HG03280 (cell line): ENCODE results near the gene SLC22A23.

ENCODE experiments used
- ATAC-seq: cut with Tn5 transposase; IDR thresholded peaks from one replicate; pipeline ENCODE4 v1.9.1; 2021; ENCODE audit warnings: mild to moderate bottlenecking, moderate library complexity; ENCODE audit not compliant: unreplicated experiment

Gene SLC22A23

GRCh38 chr6:3372912-3373554, 83.8 kb downstream of the SLC22A23 start:
- ATAC-seq = no peak

DNA sequence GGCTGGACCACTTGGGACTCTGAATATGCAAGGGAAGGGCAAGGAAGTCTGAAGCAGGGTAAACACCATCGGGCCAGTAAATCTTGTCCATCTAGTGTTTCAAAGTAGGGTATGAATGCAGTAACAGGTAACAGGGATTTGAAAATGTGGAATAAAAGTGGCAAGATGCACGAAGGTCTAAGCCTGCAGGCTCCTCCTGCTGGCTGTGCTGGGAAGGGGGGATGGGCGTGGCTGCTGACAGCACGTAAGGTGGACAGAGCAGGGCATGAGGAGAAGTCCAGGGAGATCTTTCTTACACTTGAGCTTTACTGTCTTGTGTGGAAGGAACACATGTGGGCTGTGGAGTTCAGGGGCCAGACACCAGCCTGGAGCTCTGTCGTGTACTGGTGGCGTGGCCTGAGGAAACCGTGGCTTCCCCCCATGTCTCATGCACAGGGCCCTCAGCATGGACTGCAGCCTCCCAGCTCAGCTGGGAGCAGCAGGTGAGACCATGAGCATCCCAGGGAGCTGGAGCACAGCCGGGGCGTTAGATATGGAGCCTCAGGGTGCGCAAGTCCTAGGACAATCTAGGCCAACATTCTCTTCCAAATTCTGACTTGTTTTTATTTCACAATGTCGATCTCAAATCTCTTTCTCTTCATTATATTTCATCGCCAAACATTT, 84.5 kb downstream of the SLC22A23 start:
- ATAC-seq = no peak

DNA sequence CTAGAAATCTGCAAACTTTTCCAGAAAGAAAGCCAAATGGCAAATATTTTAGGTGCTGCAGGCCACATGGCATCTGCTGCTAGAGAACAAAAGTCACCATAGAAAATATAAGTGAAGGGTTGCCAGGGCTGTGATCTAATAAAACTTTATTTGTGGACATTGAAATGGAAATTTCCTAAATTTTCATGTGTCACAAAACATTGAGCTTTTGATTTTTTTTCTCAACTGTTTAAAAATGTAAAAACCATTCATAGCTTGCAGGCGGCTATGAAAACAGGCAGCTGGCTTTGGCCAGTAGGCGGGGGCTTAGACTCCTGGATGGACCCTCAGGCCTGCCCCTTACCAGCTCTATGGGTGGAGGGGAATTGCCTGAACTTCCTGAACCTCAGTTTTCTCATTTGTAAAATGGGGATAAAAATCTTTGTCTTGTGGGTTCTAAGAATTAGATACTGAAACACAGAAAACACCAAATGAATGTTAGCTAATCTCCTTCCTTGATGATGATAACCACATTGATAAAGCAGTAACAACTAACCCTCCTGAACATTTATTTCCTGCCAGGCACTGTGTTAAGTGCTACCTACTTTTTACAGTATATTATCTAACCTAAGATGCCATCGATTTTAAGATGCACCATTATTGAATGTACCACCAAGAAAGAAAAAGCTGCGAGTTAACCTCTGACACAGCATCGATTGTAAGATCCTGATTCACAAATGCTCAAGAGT, 85.5 kb downstream of the SLC22A23 start:
- no peak for ATAC-seq

- no peak for ATAC-seq
Observed at GRCh38 chr6:3370361-3371221, 86.3 kb downstream of the SLC22A23 start.

GRCh38 chr6:3369985-3370360, 86.9 kb downstream of the SLC22A23 start:
- ATAC-seq = no peak

- ATAC-seq = no peak
Observed at GRCh38 chr6:3368685-3369084, 88.2 kb downstream of the SLC22A23 start.

- ATAC-seq = no peak
Observed at GRCh38 chr6:3367630-3368029, 89.2 kb downstream of the SLC22A23 start.

GRCh38 chr6:3366596-3367413, 90.0 kb downstream of the SLC22A23 start:
- no peak for ATAC-seq

- ATAC-seq = no peak
Observed at GRCh38 chr6:3364391-3364790, 92.5 kb downstream of the SLC22A23 start.

DNA sequence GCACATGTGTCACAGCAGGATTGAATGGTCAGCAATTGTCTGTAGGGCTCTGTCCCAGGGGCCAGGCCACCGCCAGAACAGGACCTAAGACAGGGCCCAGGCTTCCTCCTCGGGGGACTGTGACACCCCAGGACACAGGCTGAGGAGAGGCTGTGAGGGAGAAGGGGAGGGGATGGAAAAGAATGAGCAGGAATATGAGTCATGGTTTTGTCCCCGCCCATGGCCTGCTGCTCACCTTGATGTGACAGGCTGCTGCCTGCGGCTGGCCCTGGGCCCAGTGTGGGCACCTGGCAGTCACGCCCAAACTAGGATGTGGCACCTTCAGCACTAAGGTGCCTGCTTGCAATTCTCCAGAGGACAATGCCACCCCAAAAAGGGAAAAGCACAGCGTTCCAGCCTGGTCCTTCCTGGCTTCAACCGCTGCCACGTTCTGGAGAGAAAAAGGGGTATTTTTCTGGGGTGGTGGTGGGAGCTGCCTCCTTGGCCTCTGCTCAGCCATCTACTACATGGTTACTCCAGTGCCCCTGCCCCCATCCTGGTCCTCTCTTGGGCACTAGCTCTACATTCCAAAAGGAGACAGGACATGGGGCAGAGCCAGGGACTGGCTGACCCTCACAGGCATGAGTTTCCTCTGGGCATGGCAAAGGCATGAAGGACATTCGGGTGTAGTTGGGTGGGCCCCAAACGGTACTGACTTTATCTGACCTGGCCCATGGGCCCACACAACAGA, 93.4 kb downstream of the SLC22A23 start:
- no peak for ATAC-seq

DNA sequence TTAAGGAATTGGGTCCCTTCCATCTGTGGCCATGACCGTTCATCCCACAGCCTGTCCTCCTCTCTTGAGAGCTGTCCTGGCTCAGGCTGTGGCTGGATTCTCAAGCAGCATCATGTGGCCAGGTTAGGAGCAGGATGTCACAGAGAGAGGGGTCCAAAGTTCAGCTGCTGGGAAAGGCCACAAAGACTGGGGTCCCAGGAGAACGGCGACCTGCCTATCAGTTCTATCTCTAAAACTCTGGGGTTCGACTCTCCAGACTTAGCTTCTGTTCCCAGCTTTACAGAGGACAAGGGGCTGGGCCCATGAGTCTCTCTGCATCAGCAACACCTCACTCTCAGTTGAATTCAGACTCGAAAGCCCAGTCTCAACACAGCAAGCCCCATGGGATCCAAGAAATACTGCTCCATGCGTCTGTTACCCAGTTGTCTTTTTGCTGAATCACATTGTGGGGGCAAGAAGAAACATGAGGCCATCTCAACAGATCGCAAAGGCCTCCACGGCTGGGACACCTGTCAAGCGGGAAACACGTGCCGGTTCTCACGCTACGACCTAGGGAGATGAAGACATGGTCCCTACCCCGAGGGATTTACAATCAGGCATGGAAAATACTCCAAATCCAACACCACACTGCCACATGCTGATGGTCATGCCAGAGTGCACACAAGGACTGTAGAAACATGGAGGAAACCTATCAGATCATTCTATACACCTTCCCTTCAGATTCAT, 95.4 kb downstream of the SLC22A23 start:
- no peak for ATAC-seq

- ATAC-seq = no peak
Observed at GRCh38 chr6:3360727-3361045, 96.2 kb downstream of the SLC22A23 start.

GRCh38 chr6:3359973-3360726, 96.7 kb downstream of the SLC22A23 start:
- no peak for ATAC-seq

DNA sequence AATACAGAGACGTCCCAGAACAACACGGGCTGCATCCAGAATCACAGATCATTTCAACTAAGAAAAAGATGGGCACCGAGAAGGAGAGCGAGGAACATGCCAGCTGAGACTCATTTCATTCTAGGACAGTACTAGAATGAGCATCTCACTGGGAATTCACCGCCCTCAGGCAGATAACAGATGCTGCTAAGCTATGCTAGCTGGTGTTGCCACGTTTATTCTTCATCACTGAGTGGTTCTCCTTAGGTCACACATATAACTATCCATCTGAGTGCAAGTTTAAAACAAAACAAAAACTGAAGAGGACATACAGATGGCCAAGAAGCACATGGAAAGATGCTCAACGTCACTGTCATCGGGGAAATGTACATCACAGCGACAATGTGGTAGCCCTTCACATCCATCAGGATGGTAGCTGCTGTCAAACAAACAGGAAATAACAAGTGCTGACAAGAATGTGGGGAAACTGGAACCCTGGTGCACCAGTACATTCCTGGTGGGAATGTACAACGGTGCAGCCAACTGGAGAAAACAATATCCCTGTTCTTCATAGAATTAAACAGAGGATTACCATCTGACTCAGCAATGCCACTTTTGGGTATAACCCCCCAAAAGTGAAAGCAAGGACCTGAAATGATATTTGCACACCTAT, 97.6 kb downstream of the SLC22A23 start:
- ATAC-seq = no peak

GRCh38 chr6:3358413-3359100, 98.3 kb downstream of the SLC22A23 start:
- no peak for ATAC-seq

DNA sequence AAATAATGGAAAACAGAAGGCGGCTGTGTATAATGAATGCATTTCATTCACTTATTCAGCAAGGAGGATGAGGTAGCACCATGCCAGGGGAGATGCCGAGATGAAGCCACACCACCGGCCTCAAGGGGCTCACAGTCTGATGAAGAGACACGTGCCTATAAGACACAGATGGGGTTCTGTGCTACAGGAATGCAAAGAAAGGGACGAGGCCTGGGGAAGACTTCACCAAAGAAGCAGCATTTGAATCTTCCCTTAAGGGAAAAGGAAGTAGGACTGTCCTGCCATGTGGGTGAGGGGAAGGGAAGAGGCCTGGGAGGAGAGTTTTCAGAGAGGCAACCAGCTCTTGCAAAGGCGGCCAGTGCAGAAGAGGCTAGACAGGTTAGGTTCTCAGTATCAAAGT, 99.2 kb downstream of the SLC22A23 start:
- ATAC-seq = no peak

DNA sequence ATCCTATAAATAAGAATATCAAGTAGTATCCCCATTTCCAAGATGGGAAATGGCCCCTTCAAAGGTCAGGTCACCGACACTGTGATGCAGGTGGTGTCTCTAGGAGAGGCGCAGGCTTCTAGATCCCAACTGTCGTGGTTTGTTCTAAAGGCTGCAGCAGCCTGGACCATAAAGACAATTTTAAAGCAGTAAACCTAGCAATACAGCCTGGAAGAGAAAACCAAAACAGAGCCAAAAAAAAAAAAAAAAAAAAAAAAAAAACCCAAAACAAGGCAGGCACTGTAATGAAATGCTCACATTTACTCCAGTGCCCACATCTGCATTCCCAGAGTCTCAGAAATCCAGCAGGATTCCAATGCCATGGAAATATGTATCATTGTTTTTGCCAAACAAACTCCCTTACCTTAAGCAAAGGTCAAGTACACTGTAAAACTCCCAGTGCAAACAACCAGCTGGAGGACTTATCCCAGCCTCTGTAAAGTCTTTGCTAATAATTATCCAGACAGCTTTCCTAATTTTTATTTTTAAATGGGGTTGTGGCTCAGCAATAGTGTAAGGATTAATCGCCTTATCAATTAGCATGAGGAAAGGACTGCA, 99.9 kb downstream of the SLC22A23 start:
- ATAC-seq = no peak
